Measurements from ENCODE around the gene R3HDM2.

R3HDM2 gene

GRCh38 chr12:57231276-57232021 is 199.4 kb downstream of the R3HDM2 start:
- H3K4me3 ChIP-seq (ENCODE audit: low read depth, low read length): peak overlapping the region; percentile 79
- no peak for TF ChIP-seq CTCF (IDR thresholded peaks at IDR 0.05; ENCODE audit: low read depth, low read length, missing control alignments)
- DNase-seq (ENCODE audit: low read depth): no peak

GRCh38 chr12:57230381-57231155 is 200.3 kb downstream of the R3HDM2 start:
- H3K4me3 ChIP-seq (ENCODE audit: low read depth, low read length): peak overlapping the region; percentile 79
- no peak for DNase-seq (ENCODE audit: low read depth)
- TF ChIP-seq CTCF (IDR thresholded peaks at IDR 0.05; ENCODE audit: low read depth, low read length, missing control alignments): no peak

- H3K4me3 ChIP-seq (ENCODE audit: low read depth, low read length): peak within 1 kb of the TSS; percentile 79
- DNase-seq (ENCODE audit: low read depth): peak; percentile 94
- no peak for TF ChIP-seq CTCF (IDR thresholded peaks at IDR 0.05; ENCODE audit: low read depth, low read length, missing control alignments)
Observed at GRCh38 chr12:57229634-57230380, 201.0 kb downstream of the R3HDM2 start, which contains the start of gene SHMT2. SHMT2 (plus strand) TSS chr12:57229711; CDS start chr12:57229779, 68 bp downstream.

- DNase-seq (ENCODE audit: low read depth): no peak
- TF ChIP-seq CTCF (IDR thresholded peaks at IDR 0.05; ENCODE audit: low read depth, low read length, missing control alignments): no peak
- H3K4me3 ChIP-seq (ENCODE audit: low read depth, low read length): peak overlapping the region; percentile 79
Observed at GRCh38 chr12:57229046-57229633, 201.7 kb downstream of the R3HDM2 start.

GRCh38 chr12:57227315-57228115 is 203.3 kb downstream of the R3HDM2 start:
- H3K4me3 ChIP-seq (ENCODE audit: low read depth, low read length): no peak overlapping the region; the same call in 1 of the 2 replicates
- TF ChIP-seq CTCF (IDR thresholded peaks at IDR 0.05; ENCODE audit: low read depth, low read length, missing control alignments): no peak
- DNase-seq (ENCODE audit: low read depth): no peak
